ENCODE data around the gene RNF213. TPM values are rescaled to one million over a fixed set of nuclear protein-coding genes. Genes with fewer than 3 reads are reported as not detected.

RNF213 gene
- total RNA-seq, 1 experiment from 2014 or later: 117 TPM

- DNase-seq (ENCODE audit: low read depth, low spot score): no peak
- in situ Hi-C loops (cut with HindIII; ENCODE audit: low pct_unique_long_range_greater_than_20kb, low sequenced_read_pairs): no loop called here
These were observed 160.9 kb downstream of the RNF213 start for GRCh38 chr17:80421381-80422090.

GRCh38 chr17:80422276-80422675 is 161.6 kb downstream of the RNF213 start:
- DNase-seq (ENCODE audit: low read depth, low spot score): no peak
- in situ Hi-C loops (cut with HindIII; ENCODE audit: low pct_unique_long_range_greater_than_20kb, low sequenced_read_pairs): no loop called here

GRCh38 chr17:80422981-80423380 is 162.3 kb downstream of the RNF213 start:
- in situ Hi-C loops (cut with HindIII; ENCODE audit: low pct_unique_long_range_greater_than_20kb, low sequenced_read_pairs): no loop called here
- DNase-seq (ENCODE audit: low read depth, low spot score): no peak

GRCh38 chr17:80423536-80424225 is 163.0 kb downstream of the RNF213 start:
- in situ Hi-C loops (cut with HindIII; ENCODE audit: low pct_unique_long_range_greater_than_20kb, low sequenced_read_pairs): no loop called here
- no peak for DNase-seq (ENCODE audit: low read depth, low spot score)

GRCh38 chr17:80424261-80424660 is 163.6 kb downstream of the RNF213 start:
- no peak for DNase-seq (ENCODE audit: low read depth, low spot score)
- in situ Hi-C loops (cut with HindIII; ENCODE audit: low pct_unique_long_range_greater_than_20kb, low sequenced_read_pairs): no loop called here

- in situ Hi-C loops (cut with HindIII; ENCODE audit: low pct_unique_long_range_greater_than_20kb, low sequenced_read_pairs): loop anchor here (25.0 kb wide), 2 partner anchors 112 to 212 kb away; partner anchors contain the start of gene RPTOR
- DNase-seq (ENCODE audit: low read depth, low spot score): peak; percentile 39
These were observed 164.5 kb downstream of the RNF213 start for GRCh38 chr17:80424878-80425765.

- in situ Hi-C loops (cut with HindIII; ENCODE audit: low pct_unique_long_range_greater_than_20kb, low sequenced_read_pairs): loop anchor here (25.0 kb wide), 2 partner anchors 111 to 211 kb away; partner anchors contain the start of gene RPTOR
- no peak for DNase-seq (ENCODE audit: low read depth, low spot score)
These were observed 165.3 kb downstream of the RNF213 start for GRCh38 chr17:80425835-80426426.

GRCh38 chr17:80426671-80427326 is 166.1 kb downstream of the RNF213 start:
- in situ Hi-C loops (cut with HindIII; ENCODE audit: low pct_unique_long_range_greater_than_20kb, low sequenced_read_pairs): loop anchor here (25.0 kb wide), 2 partner anchors 111 to 211 kb away; partner anchors contain the start of gene RPTOR

GRCh38 chr17:80427366-80428282 is 167.0 kb downstream of the RNF213 start:
- no peak for DNase-seq (ENCODE audit: low read depth, low spot score)
- in situ Hi-C loops (cut with HindIII; ENCODE audit: low pct_unique_long_range_greater_than_20kb, low sequenced_read_pairs): loop anchor here (25.0 kb wide), 2 partner anchors 110 to 210 kb away; partner anchors contain the start of gene RPTOR

More at GRCh38 chr17:80426671-80427326, 166.1 kb downstream of the RNF213 start:
- DNase-seq (ENCODE audit: low read depth, low spot score): peak; percentile 86

GRCh38 chr17:80428363-80428762 is 167.7 kb downstream of the RNF213 start:
- no peak for DNase-seq (ENCODE audit: low read depth, low spot score)
- in situ Hi-C loops (cut with HindIII; ENCODE audit: low pct_unique_long_range_greater_than_20kb, low sequenced_read_pairs): loop anchor here (25.0 kb wide), 2 partner anchors 109 to 209 kb away; partner anchors contain the start of gene RPTOR

- in situ Hi-C loops (cut with HindIII; ENCODE audit: low pct_unique_long_range_greater_than_20kb, low sequenced_read_pairs): loop anchor here (25.0 kb wide), 2 partner anchors 109 to 209 kb away; partner anchors contain the start of gene RPTOR
- no peak for DNase-seq (ENCODE audit: low read depth, low spot score)
These were observed 168.1 kb downstream of the RNF213 start for GRCh38 chr17:80428796-80429195.

- in situ Hi-C loops (cut with HindIII; ENCODE audit: low pct_unique_long_range_greater_than_20kb, low sequenced_read_pairs): loop anchor here (25.0 kb wide), 2 partner anchors 108 to 208 kb away; partner anchors contain the start of gene RPTOR
- DNase-seq (ENCODE audit: low read depth, low spot score): no peak
These were observed 169.0 kb downstream of the RNF213 start for GRCh38 chr17:80429356-80430275.

GRCh38 chr17:80430446-80431245 is 170.0 kb downstream of the RNF213 start:
- no peak for DNase-seq (ENCODE audit: low read depth, low spot score)
- in situ Hi-C loops (cut with HindIII; ENCODE audit: low pct_unique_long_range_greater_than_20kb, low sequenced_read_pairs): loop anchor here (25.0 kb wide), 2 partner anchors 107 to 207 kb away; partner anchors contain the start of gene RPTOR
